Measurements from ENCODE around the gene DDHD1.

DDHD1 gene

DNA sequence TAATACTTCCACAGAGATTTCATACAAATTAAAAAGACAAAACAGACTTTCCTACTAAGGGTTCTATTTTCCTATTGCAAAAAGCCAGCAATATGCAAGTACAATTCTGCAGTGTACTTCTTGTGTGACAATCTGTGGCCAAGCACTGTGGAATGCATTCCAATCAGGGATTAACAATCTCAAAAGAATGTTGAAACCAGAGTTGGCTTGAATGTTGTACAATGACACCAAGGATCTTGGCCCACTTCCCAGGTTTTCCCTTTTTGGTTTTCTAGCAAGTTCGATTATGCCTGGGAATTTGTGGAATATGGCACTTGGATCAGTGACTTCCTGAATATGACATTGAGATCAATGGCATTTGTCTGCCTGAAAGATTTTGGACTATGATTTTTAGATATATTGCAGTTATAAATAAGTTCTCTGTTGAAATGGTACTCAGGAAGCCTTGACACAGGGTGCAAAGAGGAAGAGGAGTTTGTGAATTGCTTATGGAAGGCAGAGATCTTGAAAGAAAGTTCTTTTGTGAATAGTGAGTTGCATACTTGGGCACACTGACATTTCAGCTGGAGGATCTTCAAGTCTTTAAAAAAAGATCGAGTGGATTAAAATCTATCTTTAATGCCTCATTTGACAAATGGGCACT lies 120.8 kb downstream of the DDHD1 start:
- no peak for DNase-seq
- H3K27me3 Mint-ChIP-seq (ENCODE audit: low read depth, poor library complexity): peaks cover 4% of the 10 kb centered on the region
- no peak overlapping the region for H3K4me3 Mint-ChIP-seq
- TF ChIP-seq CTCF (IDR thresholded peaks at IDR 0.05): no peak
- peaks cover 38% of the 10 kb centered on the region for H3K36me3 Mint-ChIP-seq (ENCODE audit: low read depth)
- H3K9me3 Mint-ChIP-seq: peaks cover under 1% of the 10 kb centered on the region
- H3K4me1 Mint-ChIP-seq: peaks cover 4% of the 10 kb centered on the region
- H3K27ac Mint-ChIP-seq: no peak overlapping the region

GRCh38 chr14:53027562-53027961 lies 125.6 kb downstream of the DDHD1 start:
- Mint-ChIP-seq H3K27me3 (ENCODE audit: low read depth, poor library complexity) (peaks cover 4% of the 10 kb centered on the region), H3K9me3 (no peaks in the 10 kb centered on the region), H3K4me3 (no peak overlapping the region), H3K27ac (peak overlapping the region; percentile 45), H3K36me3 (ENCODE audit: low read depth) (peaks cover 26% of the 10 kb centered on the region), H3K4me1 (no peaks in the 10 kb centered on the region)
- TF ChIP-seq CTCF (IDR thresholded peaks at IDR 0.05): no peak
- no peak for DNase-seq

GRCh38 chr14:53027041-53027440 lies 126.1 kb downstream of the DDHD1 start:
- no peak for DNase-seq
- H3K36me3 Mint-ChIP-seq (ENCODE audit: low read depth): peaks cover 22% of the 10 kb centered on the region
- TF ChIP-seq CTCF (IDR thresholded peaks at IDR 0.05): no peak
- H3K4me3 Mint-ChIP-seq: no peak overlapping the region
- H3K27ac Mint-ChIP-seq: peak overlapping the region; percentile 45
- H3K4me1 Mint-ChIP-seq: no peaks in the 10 kb centered on the region
- no peaks in the 10 kb centered on the region for H3K9me3 Mint-ChIP-seq
- H3K27me3 Mint-ChIP-seq (ENCODE audit: low read depth, poor library complexity): peaks cover 4% of the 10 kb centered on the region

DNA sequence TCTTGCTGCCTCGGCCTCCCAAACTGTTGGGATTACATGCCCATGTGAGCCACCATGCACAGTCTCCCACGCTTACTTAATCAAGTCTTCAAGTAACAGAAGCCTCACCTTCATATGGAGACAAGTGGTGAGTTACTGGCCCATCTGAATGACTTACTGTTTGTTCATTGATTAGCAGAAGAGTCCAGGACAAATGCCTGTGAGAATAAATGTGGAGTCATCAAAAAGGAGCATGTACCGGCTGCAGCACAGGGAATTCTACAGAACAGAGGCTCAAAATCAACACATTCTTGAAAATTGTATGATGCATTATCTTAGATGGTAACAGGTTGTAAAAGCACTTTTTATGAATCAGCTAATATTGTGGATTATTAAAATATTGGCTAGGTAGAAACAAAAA lies 129.8 kb downstream of the DDHD1 start:
- no peak for TF ChIP-seq CTCF (IDR thresholded peaks at IDR 0.05)
- Mint-ChIP-seq H3K27me3 (ENCODE audit: low read depth, poor library complexity) (peaks cover under 1% of the 10 kb centered on the region), H3K9me3 (no peaks in the 10 kb centered on the region), H3K27ac (no peak overlapping the region), H3K4me1 (peaks cover 15% of the 10 kb centered on the region), H3K4me3 (no peak overlapping the region), H3K36me3 (ENCODE audit: low read depth) (no peaks in the 10 kb centered on the region)
- DNase-seq: no peak

GRCh38 chr14:53022593-53022992 lies 130.5 kb downstream of the DDHD1 start:
- peaks cover 15% of the 10 kb centered on the region for H3K4me1 Mint-ChIP-seq
- peaks cover 1% of the 10 kb centered on the region for H3K27me3 Mint-ChIP-seq (ENCODE audit: low read depth, poor library complexity)
- H3K27ac Mint-ChIP-seq: no peak overlapping the region
- H3K9me3 Mint-ChIP-seq: no peaks in the 10 kb centered on the region
- DNase-seq: no peak
- no peak overlapping the region for H3K4me3 Mint-ChIP-seq
- no peaks in the 10 kb centered on the region for H3K36me3 Mint-ChIP-seq (ENCODE audit: low read depth)
- no peak for TF ChIP-seq CTCF (IDR thresholded peaks at IDR 0.05)

Measured in nephron progenitor cell (in vitro differentiated cells).